H1 (cell line): ENCODE data around the gene CCSER2. TPM values are rescaled to one million over a fixed set of nuclear protein-coding genes. Genes with fewer than 3 reads are reported as not detected.

Experiments used
- CTCF ChIA-PET: fragments of 300-600 bp; sonication (Branson Sonifier 250); formaldehyde crosslinking; loops from one replicate; lab custom pipeline; 2021; ENCODE audit not compliant: partially characterized antibody; lab: Charles Lee
- POLR2A ChIA-PET: fragments of 300-600 bp; sonication (Branson Sonifier 250); formaldehyde crosslinking; loops from one replicate; lab custom pipeline; 2021; ENCODE audit warnings: inconsistent platforms; ENCODE audit not compliant: partially characterized antibody; lab: Charles Lee
- DNase-seq, 2 experiments: peaks; one replicate each; pipeline versions ENCODE4 v3.0.0 to v3.0.0-alpha.2; 2010 to 2022; ENCODE audit warnings: low spot score in 2 of 2, low read depth in 1 of 2, mixed read lengths in 1 of 2
- FAIRE-seq: peaks from 2 replicates; lab custom pipeline; 2011; peaks lifted over from hg19 to GRCh38; lab: Jason Lieb, UNC
- H2AFZ ChIP-seq: 2 replicates; pipeline ENCODE4 v1.8.1; 2012; ENCODE audit warnings: low read length, inconsistent platforms
- H2AK5ac ChIP-seq: 2 replicates; pipeline ENCODE4 v1.6.1; 2013; ENCODE audit warnings: low read depth, low read length
- H2BK120ac ChIP-seq: replicated peaks from 2 replicates; pipeline ENCODE3; 2013; ENCODE audit warnings: low read depth, low read length, inconsistent platforms
- H2BK12ac ChIP-seq: 2 replicates; pipeline ENCODE4 v1.6.1; 2013; ENCODE audit warnings: low read depth, low read length
- H2BK15ac ChIP-seq: 2 replicates; pipeline ENCODE4 v1.6.1; 2013; ENCODE audit warnings: low read length
- H2BK20ac ChIP-seq: 2 replicates; pipeline ENCODE4 v1.6.1; 2013; ENCODE audit warnings: low read length
- H2BK5ac ChIP-seq: 2 replicates; pipeline ENCODE4 v1.6.1; 2013; ENCODE audit warnings: low read depth, low read length
- H3K14ac ChIP-seq: 2 replicates; pipeline ENCODE4 v1.6.1; 2013; ENCODE audit warnings: inconsistent platforms; ENCODE audit not compliant: insufficient read length
- H3K18ac ChIP-seq: 2 replicates; pipeline ENCODE4 v1.6.1; 2013; ENCODE audit warnings: low read length; ENCODE audit errors: extremely low read depth
- H3K23ac ChIP-seq: 2 replicates; pipeline ENCODE4 v1.6.1; 2013; ENCODE audit warnings: inconsistent platforms; ENCODE audit not compliant: insufficient read length
- H3K23me2 ChIP-seq: 2 replicates; pipeline ENCODE4 v1.6.1; 2013; ENCODE audit warnings: low read depth, low read length
- H3K27ac ChIP-seq: 2 replicates; pipeline ENCODE4 v1.6.1; 2011; ENCODE audit warnings: low read depth, low read length, inconsistent platforms
- H3K27me3 ChIP-seq, 4 experiments: replicated peaks in 1 of 4; 1 replicate in 1 of 4; 2 replicates in 3 of 4; pipeline versions ENCODE4 v1.6.1 to v1.8.1; 2011 to 2013; ENCODE audit warnings: low read length in 3 of 4, mild to moderate bottlenecking in 3 of 4, inconsistent platforms in 2 of 4, mixed read lengths in 2 of 4, moderate library complexity in 1 of 4; ENCODE audit not compliant: control insufficient read depth in 3 of 4, insufficient read depth in 3 of 4; ENCODE audit errors: extremely low read depth in 1 of 4
- H3K36me3 ChIP-seq, 4 experiments: 2 replicates each; pipeline versions ENCODE4 v1.6.1 to v1.8.1; 2011 to 2013; ENCODE audit warnings: mild to moderate bottlenecking in 4 of 4, low read length in 3 of 4, moderate library complexity in 2 of 4, control low read depth in 1 of 4, inconsistent platforms in 1 of 4; ENCODE audit not compliant: insufficient read depth in 4 of 4, control insufficient read depth in 2 of 4
- H3K4ac ChIP-seq: replicated peaks from 2 replicates; pipeline ENCODE3; 2013; ENCODE audit warnings: low read length, low read depth, mixed read lengths, inconsistent platforms; ENCODE audit not compliant: insufficient read length
- H3K4me1 ChIP-seq, 4 experiments: replicated peaks in 1 of 4; 1 replicate in 1 of 4; 2 replicates in 3 of 4; pipeline versions ENCODE4 v1.6.1 to v1.8.1; 2011 to 2013; ENCODE audit warnings: low read length in 3 of 4, inconsistent platforms in 2 of 4, mixed read lengths in 1 of 4; ENCODE audit not compliant: insufficient read depth in 4 of 4, control insufficient read depth in 3 of 4
- H3K4me2 ChIP-seq, 2 experiments: 2 replicates each; pipeline versions ENCODE4 v1.6.1 to v1.8.1; 2011 to 2013; ENCODE audit warnings: low read depth in 2 of 2, low read length in 2 of 2, control low read depth in 1 of 2, inconsistent platforms in 1 of 2, mild to moderate bottlenecking in 1 of 2; ENCODE audit not compliant: insufficient read depth in 1 of 2
- H3K4me3 ChIP-seq, 4 experiments: fragments of 200-600, 300-600 bp in 1 of 4; sonication (generic), shearing (Covaris generic), sonication (Bioruptor Twin) in 1 of 4; 2 replicates each; pipeline versions ENCODE4 v1.5.1 to v1.8.1; 2011 to 2016; ENCODE audit warnings: low read length in 4 of 4, low read depth in 3 of 4, control low read depth in 2 of 4, inconsistent platforms in 2 of 4, mild to moderate bottlenecking in 2 of 4, mixed read lengths in 1 of 4, moderate library complexity in 1 of 4; ENCODE audit not compliant: insufficient read depth in 2 of 4; ENCODE audit errors: extremely low read depth in 1 of 4
- H3K56ac ChIP-seq: replicated peaks from 2 replicates; pipeline ENCODE3; 2013; ENCODE audit warnings: low read depth, mild to moderate bottlenecking, mixed read lengths, low read length, inconsistent platforms; ENCODE audit not compliant: insufficient read length
- H3K79me1 ChIP-seq: 2 replicates; pipeline ENCODE4 v1.6.1; 2013; ENCODE audit warnings: low read depth, low read length, control low read depth
- H3K79me2 ChIP-seq, 2 experiments: 2 replicates each; pipeline versions ENCODE4 v1.6.1 to v1.8.1; 2012 to 2013; ENCODE audit warnings: low read length in 2 of 2, mild to moderate bottlenecking in 2 of 2, inconsistent platforms in 1 of 2; ENCODE audit not compliant: insufficient read depth in 2 of 2, control insufficient read depth in 1 of 2
- H3K9ac ChIP-seq, 4 experiments: replicated peaks in 1 of 4; 1 replicate in 1 of 4; 2 replicates in 3 of 4; pipeline versions ENCODE4 v1.6.1 to v1.8.1; 2011 to 2013; ENCODE audit warnings: low read depth in 3 of 4, low read length in 3 of 4, control low read depth in 2 of 4, mild to moderate bottlenecking in 2 of 4, moderate library complexity in 2 of 4, inconsistent platforms in 1 of 4; ENCODE audit errors: extremely low read depth in 1 of 4
- H3K9me3 ChIP-seq, 2 experiments: 2 replicates each; pipeline versions ENCODE4 v1.6.1 to v1.8.1; 2012 to 2013; ENCODE audit warnings: mild to moderate bottlenecking in 2 of 2, moderate library complexity in 2 of 2, control low read depth in 1 of 2, inconsistent platforms in 1 of 2, low read depth in 1 of 2, low read length in 1 of 2, mixed read lengths in 1 of 2; ENCODE audit not compliant: insufficient read depth in 2 of 2
- H4K20me1 ChIP-seq, 2 experiments: replicated peaks in 1 of 2; 2 replicates each; pipeline versions ENCODE3 to v1.8.1; 2011 to 2013; ENCODE audit warnings: inconsistent platforms in 2 of 2, low read length in 2 of 2, mild to moderate bottlenecking in 1 of 2; ENCODE audit not compliant: insufficient read depth in 2 of 2, control insufficient read depth in 1 of 2
- H4K5ac ChIP-seq: 2 replicates; pipeline ENCODE4 v1.6.1; 2013; ENCODE audit warnings: low read length, low read depth, mixed read lengths, inconsistent platforms; ENCODE audit not compliant: insufficient read length
- H4K8ac ChIP-seq: 2 replicates; pipeline ENCODE4 v1.8.0; 2013; ENCODE audit warnings: mild to moderate bottlenecking, moderate library complexity, low read length, inconsistent platforms; ENCODE audit not compliant: insufficient read depth; ENCODE audit errors: extremely low read depth
- H4K91ac ChIP-seq: replicated peaks from 2 replicates; pipeline ENCODE3; 2013; ENCODE audit warnings: low read length, mixed read lengths, inconsistent platforms; ENCODE audit not compliant: insufficient read length
- EP300 ChIP-seq, 2 experiments: IDR thresholded peaks; 1 replicate in 1 of 2; 2 replicates in 1 of 2; pipeline ENCODE4 v1.6.1; 2011 to 2012; ENCODE audit warnings: low read depth in 2 of 2, low read length in 2 of 2, mild to moderate bottlenecking in 2 of 2, borderline replicate concordance in 1 of 2, inconsistent platforms in 1 of 2, moderate library complexity in 1 of 2
- GABPA ChIP-seq: IDR thresholded peaks from 2 replicates; pipeline ENCODE4 v1.6.1; 2011; ENCODE audit warnings: mild to moderate bottlenecking, low read length, moderate library complexity, borderline replicate concordance; ENCODE audit not compliant: insufficient read depth
- JUN ChIP-seq: IDR thresholded peaks from 2 replicates; pipeline ENCODE4 v1.6.1; 2011; ENCODE audit warnings: low read depth, mild to moderate bottlenecking, improper control_type of control experiment, low read length
- PHF8 ChIP-seq: fragments of 200-600 bp; sonication (generic); conservative IDR thresholded peaks from 2 replicates; pipeline ENCODE4 v1.7.1; 2012; ENCODE audit warnings: low read depth, mild to moderate bottlenecking, inconsistent platforms, low read length, moderate library complexity
- POLR2AphosphoS5 ChIP-seq: IDR thresholded peaks from 2 replicates; pipeline ENCODE4 v1.6.1; 2011; ENCODE audit warnings: low read depth, low read length
- RAD21 ChIP-seq, 2 experiments: IDR thresholded peaks in 1 of 2; conservative IDR thresholded peaks in 1 of 2; 2 replicates each; pipeline ENCODE4 v1.6.1; 2011; ENCODE audit warnings: low read depth in 2 of 2, low read length in 2 of 2, improper control_type of control experiment in 1 of 2, inconsistent platforms in 1 of 2, mild to moderate bottlenecking in 1 of 2, moderate library complexity in 1 of 2
- RXRA ChIP-seq: IDR thresholded peaks from 2 replicates; pipeline ENCODE4 v1.6.1; 2011; ENCODE audit warnings: low read depth, mild to moderate bottlenecking, low read length, moderate library complexity; ENCODE audit not compliant: insufficient read depth
- SAP30 ChIP-seq: fragments of 300-600 bp; sonication (generic); IDR thresholded peaks from 2 replicates; pipeline ENCODE4 v1.7.1; 2012; ENCODE audit warnings: low read length, moderate library complexity, mild to moderate bottlenecking, inconsistent platforms; ENCODE audit not compliant: insufficient read depth, insufficient replicate concordance
- SIN3A ChIP-seq, 2 experiments: IDR thresholded peaks in 1 of 2; conservative IDR thresholded peaks in 1 of 2; 2 replicates each; pipeline ENCODE4 v1.6.1; 2011 to 2012; ENCODE audit warnings: low read length in 2 of 2, improper control_type of control experiment in 1 of 2, low read depth in 1 of 2, mild to moderate bottlenecking in 1 of 2
- SIX5 ChIP-seq: IDR thresholded peaks from 2 replicates; pipeline ENCODE4 v1.6.1; 2011; ENCODE audit warnings: mild to moderate bottlenecking, low read depth, low read length
- TCF12 ChIP-seq: IDR thresholded peaks from 2 replicates; pipeline ENCODE4 v1.6.1; 2011; ENCODE audit warnings: low read depth, mild to moderate bottlenecking, low read length
- USF2 ChIP-seq: IDR thresholded peaks from 2 replicates; pipeline ENCODE4 v1.6.1; 2011; ENCODE audit warnings: low read length, improper control_type of control experiment
- WGBS, 2 experiments: shearing (Covaris generic) in 1 of 2; methylation state at CpG; one replicate each; pipeline versions ENCODE4 v1.1.6 to v1.1.7; 2013 to 2015; ENCODE audit warnings: low lambda C conversion rate in 2 of 2, mixed read lengths in 2 of 2, inconsistent platforms in 1 of 2, low coverage in 1 of 2, missing lambda C conversion rate in 1 of 2; ENCODE audit not compliant: insufficient replicate concordance in 2 of 2, insufficient coverage in 1 of 2, insufficient read length in 1 of 2; ENCODE audit errors: extremely low coverage in 1 of 2, missing lambda C conversion rate in 1 of 2; 5-methylcytosine and 5-hydroxymethylcytosine counted together
- polyA plus RNA-seq, 7 experiments: library from polyadenylated mRNA; depleted of rRNA in 3 of 7; stranded (reverse) in 5 of 7; unstranded in 2 of 7; fragments of >200 nt in 5 of 7; fragments of 200-250 nt in 2 of 7; gene quantifications; 1 replicate in 5 of 7; 2 replicates in 1 of 7; 4 replicates in 1 of 7; pipeline versions ENCODE4 v1.2.1 to v1.2.3, GENCODE V29; 2011 to 2013; ENCODE audit warnings: missing spikeins in 2 of 7, mixed read lengths in 2 of 7
- total RNA-seq: library from RNA; stranded (reverse); fragmentation: NEBNext Ultra II Directional; extraction: Animal tissue kit (Norgen Biotek cat#: 25700); gene quantifications from 2 replicates; pipeline ENCODE4 v1.2.1, GENCODE V29; 2021

The CCSER2 gene
- total and polyA plus RNA-seq, 2 of the 8 experiments (the other 6 are each of a cell fraction or from before 2014, with no cell fraction given), result 6.9 to 30.5 TPM

- Histone ChIP-seq H3K27ac (no peak overlapping the region), H2AK5ac (no peak overlapping the region), H3K27me3 (no peaks in the 10 kb centered on the region), H3K79me2 (no peaks in the 10 kb centered on the region), H4K5ac (no peak overlapping the region), H3K4me1 (no peaks in the 10 kb centered on the region), H4K91ac (no peak overlapping the region), H3K23me2 (no peaks in the 10 kb centered on the region), H3K9ac (no peak overlapping the region), H3K79me1 (no peaks in the 10 kb centered on the region), H2AFZ (no peak overlapping the region), H3K4me2 (no peak overlapping the region), H2BK12ac (no peak overlapping the region), H4K20me1 (no peaks in the 10 kb centered on the region), H3K14ac (no peak overlapping the region), H3K18ac (no peak overlapping the region), H2BK15ac (no peak overlapping the region), H3K4me3 (no peak overlapping the region), H2BK20ac (no peak overlapping the region), H3K36me3 (no peaks in the 10 kb centered on the region; a peak in 1 of 8 replicates), H3K23ac (no peak overlapping the region), H2BK120ac (no peak overlapping the region), H3K4ac (no peak overlapping the region), H3K56ac (no peak overlapping the region), H4K8ac (no peak overlapping the region), H2BK5ac (no peak overlapping the region), H3K9me3 (no peaks in the 10 kb centered on the region)
- no peak for FAIRE-seq
- ChIA-PET CTCF (interaction anchor here (0.6 to 6.9 kb wide), 6 partner anchors 23 to 247 kb away, joined by 3 to 33 read pairs (median 4); no protein-coding TSS in a partner anchor), POLR2A (no interaction called here)
- no peak for DNase-seq
- 80% methylated on average over 3 of the region's 3 CpGs; no CpG with 5 or more reads in 1 of the 2 experiments for WGBS, 2 experiments
- TF ChIP-seq SIN3A (conservative IDR thresholded peaks at IDR 0.05 in 1 of 2, IDR thresholded peaks at IDR 0.05 in 1 of 2; ENCODE audit: low read depth in 1 of 2, low read length in 2 of 2) (no peak), POLR2AphosphoS5 (no peak), GABPA (no peak), RXRA (no peak), JUN (no peak), USF2 (no peak), SAP30 (no peak), SIX5 (no peak), RAD21 (IDR thresholded peaks at IDR 0.05 in 1 of 2, conservative IDR thresholded peaks at IDR 0.05 in 1 of 2; ENCODE audit: low read depth in 2 of 2, low read length in 2 of 2) (no peak), PHF8 (no peak), EP300 (IDR thresholded peaks at IDR 0.05; ENCODE audit: borderline replicate concordance in 1 of 2, low read depth in 2 of 2, low read length in 2 of 2) (no peak), TCF12 (no peak)
These were observed 38.2 kb upstream of the CCSER2 start for GRCh38 chr10:84290235-84290634.
